Neutrophil (primary cell): ENCODE results near the gene ZYX.
"Not testable (repeated sequence)": the region's sequence is repeated elsewhere in the genome, so short reads cannot be mapped to it uniquely, and the experiment has no call there.

Experiments
- H3K27ac ChIP-seq: fragments of 200-600 bp; sonication (generic); 2 replicates; pipeline ENCODE4 v1.5.1; 2016; ENCODE audit warnings: mild to moderate bottlenecking, moderate library complexity
- H3K27me3 ChIP-seq: fragments of 200-600 bp; sonication (generic); 2 replicates; pipeline ENCODE4 v1.6.0; 2016; ENCODE audit warnings: mild to moderate bottlenecking
- H3K36me3 ChIP-seq: fragments of 200-600 bp; sonication (generic); 2 replicates; pipeline ENCODE4 v1.5.1; 2017
- H3K4me1 ChIP-seq, 2 experiments: fragments of 200-600 bp in 1 of 2; sonication (generic) in 1 of 2; 1 replicate in 1 of 2; 2 replicates in 1 of 2; pipeline versions ENCODE4 v1.5.1 to v1.6.1; 2013 to 2016; ENCODE audit warnings: low read depth in 1 of 2, low read length in 1 of 2, mild to moderate bottlenecking in 1 of 2, moderate library complexity in 1 of 2; ENCODE audit not compliant: control insufficient read depth in 1 of 2, insufficient read depth in 1 of 2
- H3K4me3 ChIP-seq, 2 experiments: fragments of 200-600 bp in 1 of 2; sonication (generic) in 1 of 2; 1 replicate in 1 of 2; 2 replicates in 1 of 2; pipeline ENCODE4 v1.5.1; 2013 to 2016; ENCODE audit warnings: low read depth in 1 of 2, low read length in 1 of 2, mild to moderate bottlenecking in 1 of 2, moderate library complexity in 1 of 2
- H3K9me3 ChIP-seq: fragments of 200-600 bp; sonication (generic); 2 replicates; pipeline ENCODE4 v1.5.1; 2016
- TF ChIP-seq, protein P1 (sequence below): fragments of 200-600 bp; sonication (generic); IDR thresholded peaks from 2 replicates; pipeline ENCODE4 v1.5.1; 2016; ENCODE audit warnings: antibody characterized with exemption

The ZYX gene

GRCh38 chr7:143413123-143413522, 32.0 kb downstream of the ZYX start:
- Histone ChIP-seq H3K9me3 (no peaks in the 10 kb centered on the region), H3K4me3 (peak overlapping the region in 1 of 2 experiments; percentile 18), H3K36me3 (no peaks in the 10 kb centered on the region), H3K27me3 (peaks cover 9% of the 10 kb centered on the region), H3K4me1 (peaks cover 46 to 64% of the 10 kb centered on the region in 2 experiments), H3K27ac (peak overlapping the region; percentile 62)
- TF ChIP-seq, protein P1, sequence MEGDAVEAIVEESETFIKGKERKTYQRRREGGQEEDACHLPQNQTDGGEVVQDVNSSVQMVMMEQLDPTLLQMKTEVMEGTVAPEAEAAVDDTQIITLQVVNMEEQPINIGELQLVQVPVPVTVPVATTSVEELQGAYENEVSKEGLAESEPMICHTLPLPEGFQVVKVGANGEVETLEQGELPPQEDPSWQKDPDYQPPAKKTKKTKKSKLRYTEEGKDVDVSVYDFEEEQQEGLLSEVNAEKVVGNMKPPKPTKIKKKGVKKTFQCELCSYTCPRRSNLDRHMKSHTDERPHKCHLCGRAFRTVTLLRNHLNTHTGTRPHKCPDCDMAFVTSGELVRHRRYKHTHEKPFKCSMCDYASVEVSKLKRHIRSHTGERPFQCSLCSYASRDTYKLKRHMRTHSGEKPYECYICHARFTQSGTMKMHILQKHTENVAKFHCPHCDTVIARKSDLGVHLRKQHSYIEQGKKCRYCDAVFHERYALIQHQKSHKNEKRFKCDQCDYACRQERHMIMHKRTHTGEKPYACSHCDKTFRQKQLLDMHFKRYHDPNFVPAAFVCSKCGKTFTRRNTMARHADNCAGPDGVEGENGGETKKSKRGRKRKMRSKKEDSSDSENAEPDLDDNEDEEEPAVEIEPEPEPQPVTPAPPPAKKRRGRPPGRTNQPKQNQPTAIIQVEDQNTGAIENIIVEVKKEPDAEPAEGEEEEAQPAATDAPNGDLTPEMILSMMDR = no peak

- H3K36me3 ChIP-seq, H3K27ac ChIP-seq, H3K9me3 ChIP-seq, H3K4me3 ChIP-seq, H3K27me3 ChIP-seq: not testable (repeated sequence)
- H3K4me1 ChIP-seq = peaks cover 28 to 44% of the 10 kb centered on the region in 2 experiments
These were observed 34.1 kb downstream of the ZYX start for GRCh38 chr7:143415209-143415608.

DNA sequence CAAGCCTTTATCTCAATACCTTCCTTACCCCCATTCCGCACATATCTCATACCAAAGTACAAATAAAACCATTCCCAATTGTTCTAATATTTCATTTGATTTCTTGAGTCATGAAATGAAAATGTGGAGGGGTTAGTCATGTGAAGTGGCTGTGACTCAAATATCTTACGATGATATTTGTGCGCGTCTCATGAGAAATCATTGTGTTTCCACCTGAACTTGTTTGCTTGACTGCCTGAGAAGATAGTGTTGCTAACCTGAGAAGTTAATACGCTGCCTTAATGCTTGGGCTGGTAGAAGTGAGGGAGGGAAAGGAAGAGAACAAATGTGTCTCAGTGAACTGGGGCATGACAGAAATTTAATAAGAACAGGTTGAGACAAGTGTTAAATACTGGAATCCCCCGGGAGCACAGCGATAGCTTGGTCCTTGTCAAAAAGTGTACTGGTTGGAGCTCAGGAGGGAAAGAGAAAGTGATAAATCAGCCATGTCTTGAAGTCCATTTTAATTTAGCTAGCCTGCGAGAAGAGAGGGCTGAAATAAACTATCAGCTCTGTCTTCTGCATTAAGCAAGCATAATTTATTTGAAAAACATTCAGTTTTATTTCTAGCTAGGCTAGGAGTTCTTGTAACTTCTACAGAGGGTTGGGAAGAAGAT, 34.7 kb downstream of the ZYX start:
- Histone ChIP-seq H3K9me3 (no peaks in the 10 kb centered on the region), H3K4me3 (no peak overlapping the region), H3K27me3 (no peaks in the 10 kb centered on the region), H3K4me1 (peaks cover 22 to 37% of the 10 kb centered on the region in 2 experiments), H3K36me3 (no peaks in the 10 kb centered on the region), H3K27ac (no peak overlapping the region)
- TF ChIP-seq, protein P1 = no peak

DNA sequence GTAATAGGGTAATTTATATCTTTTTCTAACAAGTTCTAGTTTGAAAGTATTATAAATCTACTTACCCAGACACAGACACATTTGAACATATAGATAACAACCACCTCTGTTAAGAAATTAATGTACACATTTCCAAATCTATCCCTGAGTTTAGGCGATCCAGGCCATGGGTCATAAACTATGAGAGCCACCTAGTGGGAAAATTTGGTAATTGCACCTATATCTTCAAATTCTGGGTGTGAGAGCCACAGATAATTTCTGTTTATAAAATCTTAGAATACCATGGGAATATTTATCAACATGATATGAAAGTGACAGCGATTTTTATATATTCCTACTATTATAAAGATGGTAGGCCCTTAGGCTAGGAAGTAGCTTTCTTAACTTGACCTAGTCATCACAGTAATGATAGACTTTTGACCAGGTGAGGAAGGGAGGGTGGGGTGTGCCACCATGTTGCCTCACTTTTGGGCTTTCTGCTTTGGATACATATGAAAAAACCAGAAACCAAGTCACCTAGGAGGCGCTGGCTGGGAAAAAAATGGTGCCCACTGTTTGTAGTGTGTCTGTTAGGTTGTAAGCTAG, 35.5 kb downstream of the ZYX start:
- Histone ChIP-seq H3K9me3 (no peaks in the 10 kb centered on the region), H3K27ac (no peak overlapping the region), H3K4me1 (peaks cover 15 to 30% of the 10 kb centered on the region in 2 experiments), H3K36me3 (no peaks in the 10 kb centered on the region), H3K27me3 (no peaks in the 10 kb centered on the region), H3K4me3 (no peak overlapping the region)
- TF ChIP-seq, protein P1 = peak; percentile 88

GRCh38 chr7:143417734-143418383, 36.7 kb downstream of the ZYX start:
- no peak overlapping the region for H3K4me3 ChIP-seq
- peaks cover 12 to 26% of the 10 kb centered on the region in 2 experiments for H3K4me1 ChIP-seq
- no peaks in the 10 kb centered on the region for H3K36me3 ChIP-seq
- TF ChIP-seq, protein P1 = no peak
- H3K27ac ChIP-seq = no peak overlapping the region
- H3K27me3 ChIP-seq = no peaks in the 10 kb centered on the region
- no peaks in the 10 kb centered on the region for H3K9me3 ChIP-seq
